Measurements from ENCODE around the gene ANKRD33B. TPM values are rescaled to one million over a fixed set of nuclear protein-coding genes. Genes with fewer than 3 reads are reported as not detected.

The ANKRD33B gene
- total and polyA plus RNA-seq, 2 of the 8 experiments (the other 6 are each of a cell fraction or from before 2014, with no cell fraction given), result 6.9 to 20.6 TPM

DNA sequence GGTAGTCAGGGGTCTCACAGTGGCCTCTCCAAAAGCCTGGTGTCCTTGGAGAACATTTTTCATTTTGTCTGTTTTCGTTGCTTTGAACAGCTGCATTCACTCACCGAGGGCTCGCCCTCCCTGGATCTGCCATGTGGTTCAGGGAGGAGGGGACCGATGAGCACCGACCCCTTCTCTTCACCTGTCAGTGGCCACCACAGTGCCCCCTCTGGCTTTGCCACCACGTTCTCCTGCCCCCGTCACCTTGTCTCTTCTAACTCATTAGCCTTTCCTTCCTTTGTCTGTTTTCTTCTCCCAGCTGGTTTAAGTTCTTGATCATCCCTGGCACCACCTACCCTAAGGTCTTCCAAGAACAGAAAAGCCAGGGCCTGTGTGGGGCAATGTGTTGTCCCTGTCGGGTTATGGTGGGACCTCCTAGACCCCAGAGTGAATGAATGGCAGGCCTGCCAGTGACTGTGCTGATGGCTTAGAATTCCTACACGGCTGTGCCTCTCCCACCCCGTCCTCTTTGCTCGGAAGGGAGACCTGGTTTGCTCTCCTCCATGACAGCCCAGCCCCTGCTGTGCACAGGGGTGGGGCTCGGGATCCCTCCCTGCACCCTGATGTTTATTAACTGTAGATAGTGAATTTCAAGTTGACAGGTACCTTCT is 90.0 kb downstream of the ANKRD33B start:
- Histone ChIP-seq H4K8ac (ENCODE audit: extremely low read depth, insufficient read depth, low read length) (no peak overlapping the region; the same call in 1 of the 2 replicates), H3K27me3 (replicated peaks in 1 of 4; ENCODE audit: control insufficient read depth in 3 of 4, extremely low read depth in 1 of 4, insufficient read depth in 3 of 4, low read length in 3 of 4) (no peaks in the 10 kb centered on the region), H3K9ac (replicated peaks in 1 of 4; ENCODE audit: extremely low read depth in 1 of 4, low read depth in 3 of 4, low read length in 3 of 4) (no peak overlapping the region), H4K5ac (ENCODE audit: insufficient read length, low read depth, low read length) (no peak overlapping the region), H3K18ac (ENCODE audit: extremely low read depth, low read length) (no peak overlapping the region), H3K4me1 (replicated peaks in 1 of 4; ENCODE audit: control insufficient read depth in 3 of 4, insufficient read depth in 4 of 4, low read length in 3 of 4) (peaks cover 2 to 13% (median 6%) of the 10 kb centered on the region in 4 experiments), H3K79me1 (ENCODE audit: low read depth, low read length) (peaks cover 4% of the 10 kb centered on the region; the same call in 1 of the 2 replicates), H2BK5ac (ENCODE audit: low read depth, low read length) (no peak overlapping the region), H3K14ac (ENCODE audit: insufficient read length) (no peak overlapping the region), H3K4me3 (ENCODE audit: extremely low read depth in 1 of 4, insufficient read depth in 2 of 4, low read depth in 3 of 4, low read length in 4 of 4) (no peak overlapping the region), H3K79me2 (ENCODE audit: control insufficient read depth in 1 of 2, insufficient read depth in 2 of 2, low read length in 2 of 2) (no peaks in the 10 kb centered on the region; a peak in 1 of 4 replicates), H2AFZ (ENCODE audit: low read length) (no peak overlapping the region), H3K36me3 (ENCODE audit: control insufficient read depth in 2 of 4, insufficient read depth in 4 of 4, low read length in 3 of 4) (peaks cover 0 to 13% (median under 1%) of the 10 kb centered on the region in 4 experiments; a peak in 5 of 8 replicates), H3K9me3 (ENCODE audit: insufficient read depth in 2 of 2, low read depth in 1 of 2, low read length in 1 of 2) (no peaks in the 10 kb centered on the region), H2AK5ac (ENCODE audit: low read depth, low read length) (no peak overlapping the region), H3K23me2 (ENCODE audit: low read depth, low read length) (0 out of 2 replicates have a peak, but pooled peaks cover 2% of the 10 kb centered on the region), H2BK20ac (ENCODE audit: low read length) (no peak overlapping the region), H3K23ac (ENCODE audit: insufficient read length) (no peak overlapping the region), H3K27ac (ENCODE audit: low read depth, low read length) (no peak overlapping the region), H3K56ac (replicated peaks; ENCODE audit: insufficient read length, low read depth, low read length) (no peak overlapping the region), H4K20me1 (replicated peaks in 1 of 2; ENCODE audit: control insufficient read depth in 1 of 2, insufficient read depth in 2 of 2, low read length in 2 of 2) (peaks cover 0 to 3% of the 10 kb centered on the region in 2 experiments), H2BK15ac (ENCODE audit: low read length) (no peak overlapping the region), H3K4me2 (ENCODE audit: insufficient read depth in 1 of 2, low read depth in 2 of 2, low read length in 2 of 2) (no peak overlapping the region), H4K91ac (replicated peaks; ENCODE audit: insufficient read length, low read length) (no peak overlapping the region), H2BK12ac (ENCODE audit: low read depth, low read length) (no peak overlapping the region), H3K4ac (replicated peaks; ENCODE audit: insufficient read length, low read depth, low read length) (no peak overlapping the region), H2BK120ac (replicated peaks; ENCODE audit: low read depth, low read length) (no peak overlapping the region)
- CTCF ChIA-PET (ENCODE audit: partially characterized antibody), result interaction anchor here (0.6 to 1.9 kb wide), 3 partner anchors 9 to 200 kb away, joined by 3 to 12 read pairs (median 3); no protein-coding TSS in a partner anchor
- POLR2A ChIA-PET (ENCODE audit: partially characterized antibody), result interaction anchor here (1.6 kb wide), 1 partner anchor 17 kb away, joined by 3 read pairs; no protein-coding TSS in a partner anchor
- no peak for FAIRE-seq
- DNase-seq (ENCODE audit: low read depth in 1 of 2, low spot score in 2 of 2), result no peak
- WGBS, 2 experiments (ENCODE audit: extremely low coverage in 1 of 2, insufficient coverage in 1 of 2, insufficient read length in 1 of 2, insufficient replicate concordance in 2 of 2, low coverage in 1 of 2, low lambda C conversion rate in 2 of 2, missing lambda C conversion rate in 1 of 2), result 90% methylated on average over 12 of the region's 12 CpGs; no CpG with 5 or more reads in 1 of the 2 experiments
- TF ChIP-seq NRF1 (IDR thresholded peaks at IDR 0.05; ENCODE audit: low read depth, low read length), result no peak
- TF ChIP-seq POLR2A (IDR thresholded peaks at IDR 0.05; ENCODE audit: control extremely low read depth in 1 of 2, low read depth in 2 of 2, low read length in 2 of 2), result no peak
- no peak for TF ChIP-seq TAF1 (IDR thresholded peaks at IDR 0.05; ENCODE audit: low read depth, low read length)
- no peak for TF ChIP-seq GTF2F1 (IDR thresholded peaks at IDR 0.05; ENCODE audit: borderline replicate concordance, low read depth, low read length)
- TF ChIP-seq SP4 (IDR thresholded peaks at IDR 0.05; ENCODE audit: low read length), result no peak
- TF ChIP-seq CTBP2 (IDR thresholded peaks at IDR 0.05; ENCODE audit: borderline replicate concordance, insufficient read depth, insufficient read length, low read length), result no peak
- TF ChIP-seq, protein P1, sequence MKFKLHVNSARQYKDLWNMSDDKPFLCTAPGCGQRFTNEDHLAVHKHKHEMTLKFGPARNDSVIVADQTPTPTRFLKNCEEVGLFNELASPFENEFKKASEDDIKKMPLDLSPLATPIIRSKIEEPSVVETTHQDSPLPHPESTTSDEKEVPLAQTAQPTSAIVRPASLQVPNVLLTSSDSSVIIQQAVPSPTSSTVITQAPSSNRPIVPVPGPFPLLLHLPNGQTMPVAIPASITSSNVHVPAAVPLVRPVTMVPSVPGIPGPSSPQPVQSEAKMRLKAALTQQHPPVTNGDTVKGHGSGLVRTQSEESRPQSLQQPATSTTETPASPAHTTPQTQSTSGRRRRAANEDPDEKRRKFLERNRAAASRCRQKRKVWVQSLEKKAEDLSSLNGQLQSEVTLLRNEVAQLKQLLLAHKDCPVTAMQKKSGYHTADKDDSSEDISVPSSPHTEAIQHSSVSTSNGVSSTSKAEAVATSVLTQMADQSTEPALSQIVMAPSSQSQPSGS (IDR thresholded peaks at IDR 0.05; ENCODE audit: low read length), result no peak
- TF ChIP-seq TCF12 (IDR thresholded peaks at IDR 0.05; ENCODE audit: low read depth, low read length), result no peak
- TF ChIP-seq KDM5A (IDR thresholded peaks at IDR 0.05; ENCODE audit: low read length), result no peak
- TF ChIP-seq SIN3A (conservative IDR thresholded peaks at IDR 0.05 in 1 of 2, IDR thresholded peaks at IDR 0.05 in 1 of 2; ENCODE audit: low read depth in 1 of 2, low read length in 2 of 2), result no peak
- no peak for TF ChIP-seq POU5F1 (IDR thresholded peaks at IDR 0.05; ENCODE audit: low read depth, low read length)
